NOMO-1 treated with dmso at 0.1 percent for 144 hours (cell line): ENCODE results near the gene LARGE1.

Experiments used
- DNase-seq: peaks from one replicate; lab custom pipeline; 2025; ENCODE audit not compliant: unreplicated experiment; lab: John Stamatoyannopoulos, UW

Gene LARGE1

DNA sequence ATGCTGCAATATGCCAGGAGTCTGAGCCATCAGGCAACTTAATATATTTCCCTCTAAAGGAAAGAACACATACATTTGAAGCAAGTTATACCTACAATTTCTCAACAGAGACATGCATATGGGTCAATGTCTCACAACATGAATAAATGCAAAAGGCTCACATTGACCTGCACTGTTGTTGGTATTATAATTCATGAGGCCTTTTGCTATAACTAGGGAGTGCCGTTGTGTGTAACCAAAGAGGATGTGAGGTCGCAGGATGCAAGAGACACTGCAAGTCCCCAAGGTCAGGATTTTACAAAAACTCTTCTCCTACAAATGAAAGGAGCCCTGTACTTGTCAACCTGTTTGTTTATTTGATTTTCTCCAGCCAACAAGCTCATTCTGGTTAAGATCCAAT is 250.5 kb downstream of the LARGE1 start:
- no peak for DNase-seq

DNA sequence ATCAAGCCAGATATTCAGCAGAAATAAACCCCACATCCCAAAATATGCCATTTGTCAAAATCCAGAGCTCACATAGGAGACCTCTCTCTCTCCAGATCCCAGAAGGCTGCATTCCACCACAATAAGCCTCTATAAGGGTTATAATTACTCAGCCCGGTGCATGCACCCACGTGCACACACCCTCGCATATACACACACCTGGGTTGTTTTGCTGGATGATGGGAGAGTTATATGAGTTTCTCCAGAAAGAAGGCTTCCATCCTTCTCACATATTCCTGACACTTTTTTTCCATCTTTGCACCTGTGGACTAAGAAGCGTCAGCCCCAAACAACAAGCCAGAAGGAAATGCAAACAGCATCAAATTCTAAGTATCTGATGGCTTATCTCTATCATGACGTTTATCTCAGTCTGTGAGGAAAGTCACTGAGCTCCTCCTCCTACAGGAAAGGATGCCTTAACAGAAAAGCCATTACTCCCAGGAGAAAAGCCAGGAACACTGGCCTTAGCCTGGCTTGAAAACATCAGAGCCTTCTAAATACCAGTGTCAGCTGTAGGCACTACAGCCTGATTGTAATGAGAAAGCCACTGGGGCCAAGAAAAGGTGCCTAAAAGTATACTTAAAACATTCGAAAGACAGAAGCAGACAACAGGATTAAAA is 253.2 kb downstream of the LARGE1 start:
- no peak for DNase-seq

DNA sequence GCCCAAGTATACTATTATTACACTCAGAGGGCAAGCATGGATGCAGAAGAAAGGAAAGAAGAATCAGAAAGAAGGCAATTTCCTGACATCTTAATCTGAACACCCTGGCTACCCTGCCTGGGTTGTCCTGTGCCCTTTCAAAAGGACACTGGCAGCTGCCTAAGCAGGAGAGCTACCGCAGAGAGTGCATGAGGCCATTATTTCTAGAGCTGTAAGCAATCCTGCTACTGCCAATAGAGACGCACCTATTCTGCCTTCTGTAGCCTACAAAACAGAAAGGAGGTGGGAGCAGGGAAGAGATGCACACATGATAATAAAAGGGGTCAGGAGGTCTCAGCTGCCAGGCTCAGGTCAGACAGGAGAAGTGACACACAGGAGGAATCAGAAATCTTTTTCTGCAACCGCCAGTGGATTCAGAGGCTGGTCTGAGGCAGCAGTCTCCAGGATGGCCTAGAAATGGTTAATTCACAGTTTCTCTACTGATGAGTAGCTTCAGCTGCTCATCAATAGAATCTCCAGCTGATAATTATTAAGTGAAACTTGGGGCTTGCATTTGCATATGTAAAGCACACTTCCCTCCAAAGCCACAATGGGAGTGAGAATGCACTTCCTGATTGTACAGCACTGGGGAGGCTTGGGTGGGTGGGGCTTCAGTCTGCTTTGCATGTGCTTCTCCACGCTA is 253.9 kb downstream of the LARGE1 start:
- DNase-seq = no peak

DNA sequence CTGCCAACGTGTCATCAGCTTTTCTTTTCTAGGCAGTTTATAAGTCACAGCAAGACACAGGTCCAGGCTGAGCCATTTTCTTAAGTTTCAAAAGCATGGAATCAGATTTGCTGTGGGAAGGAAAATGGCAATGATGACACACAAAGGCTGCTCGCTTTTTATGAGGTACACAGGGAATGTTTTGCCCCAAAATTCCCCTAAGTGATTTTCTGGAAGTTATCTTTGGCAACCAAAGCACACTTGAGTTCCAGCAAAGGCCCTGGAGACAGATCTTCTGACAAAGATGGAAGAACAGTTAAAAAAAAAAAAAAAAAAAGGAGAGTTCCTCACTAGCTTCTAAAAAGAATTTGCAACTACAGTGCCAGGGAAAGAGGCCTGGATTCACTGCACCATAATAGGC is 260.8 kb downstream of the LARGE1 start:
- DNase-seq = no peak

DNA sequence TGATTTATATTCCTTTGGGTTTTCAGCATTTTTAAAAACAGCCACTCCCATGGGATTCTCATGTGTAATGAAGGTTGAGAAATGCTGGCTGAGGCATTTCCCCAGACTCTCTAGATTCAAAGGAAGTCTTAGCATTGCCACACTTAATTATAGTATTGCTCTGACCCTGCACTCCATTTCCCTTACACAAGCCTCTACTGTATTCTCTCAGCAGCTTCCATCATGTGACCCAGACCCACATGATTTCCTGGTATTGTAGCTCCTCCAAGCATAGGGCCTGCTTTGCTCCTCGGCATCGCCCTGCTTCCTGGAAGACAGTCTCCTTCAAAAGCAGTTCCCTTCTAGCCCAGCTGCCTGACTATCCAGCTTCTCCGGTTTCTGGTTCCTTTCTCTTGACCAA is 261.5 kb downstream of the LARGE1 start:
- DNase-seq = no peak

DNA sequence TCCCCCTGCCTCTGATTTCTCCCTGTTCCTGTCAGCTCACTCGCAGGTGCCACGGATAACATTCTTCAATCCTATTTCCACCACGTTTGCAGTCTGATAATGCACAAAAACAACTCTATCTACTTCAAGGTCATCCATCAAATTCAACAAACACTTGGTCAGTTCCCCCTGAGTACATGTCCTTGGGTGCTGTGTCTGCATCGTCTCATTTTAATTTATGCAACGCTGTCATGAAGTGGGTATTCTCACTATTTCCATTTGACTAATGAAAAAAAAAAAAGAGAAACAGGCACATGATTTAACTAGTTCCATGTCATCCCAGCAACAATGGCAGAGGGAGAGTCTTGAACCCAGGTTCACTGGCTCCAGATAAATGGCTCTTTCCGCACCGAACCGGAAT is 262.6 kb downstream of the LARGE1 start:
- DNase-seq = no peak

DNA sequence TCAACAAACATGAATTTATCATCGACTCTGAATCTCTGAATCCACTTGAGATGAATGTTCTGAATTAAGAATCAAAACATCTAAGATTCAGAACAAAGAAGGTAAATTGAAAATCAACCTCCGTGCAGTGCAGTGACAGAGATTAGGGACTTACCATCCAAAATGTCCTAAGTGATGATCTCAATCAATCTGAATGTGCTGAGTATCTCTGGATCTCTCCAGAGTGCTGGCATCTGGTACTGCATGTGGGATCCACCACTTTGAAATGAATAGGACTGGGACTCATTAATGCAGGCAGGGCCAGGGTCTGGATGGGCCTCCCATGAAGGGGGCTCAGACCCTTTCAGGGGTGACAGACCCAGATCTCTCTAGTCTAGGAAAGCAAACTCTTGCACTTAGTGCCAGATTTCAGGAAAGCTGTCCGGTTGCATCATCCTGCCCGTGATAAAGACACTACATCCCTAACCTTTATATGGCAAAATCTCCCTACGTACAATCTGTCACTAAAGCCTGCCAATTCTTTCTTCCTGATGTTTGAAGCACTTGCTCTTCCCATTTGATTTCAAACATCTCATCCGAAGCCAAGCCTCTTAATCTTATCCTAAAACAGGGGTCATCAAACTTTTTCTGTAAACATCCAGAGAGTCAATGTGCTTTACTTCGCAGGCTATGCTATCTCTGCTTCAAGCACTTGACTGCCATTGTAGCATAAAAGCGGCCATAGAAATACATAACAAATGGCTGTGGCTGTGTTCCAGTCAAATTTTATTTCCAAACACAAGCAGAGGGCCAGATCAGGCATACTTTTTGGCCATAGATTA is 263.3 kb downstream of the LARGE1 start:
- no peak for DNase-seq

DNA sequence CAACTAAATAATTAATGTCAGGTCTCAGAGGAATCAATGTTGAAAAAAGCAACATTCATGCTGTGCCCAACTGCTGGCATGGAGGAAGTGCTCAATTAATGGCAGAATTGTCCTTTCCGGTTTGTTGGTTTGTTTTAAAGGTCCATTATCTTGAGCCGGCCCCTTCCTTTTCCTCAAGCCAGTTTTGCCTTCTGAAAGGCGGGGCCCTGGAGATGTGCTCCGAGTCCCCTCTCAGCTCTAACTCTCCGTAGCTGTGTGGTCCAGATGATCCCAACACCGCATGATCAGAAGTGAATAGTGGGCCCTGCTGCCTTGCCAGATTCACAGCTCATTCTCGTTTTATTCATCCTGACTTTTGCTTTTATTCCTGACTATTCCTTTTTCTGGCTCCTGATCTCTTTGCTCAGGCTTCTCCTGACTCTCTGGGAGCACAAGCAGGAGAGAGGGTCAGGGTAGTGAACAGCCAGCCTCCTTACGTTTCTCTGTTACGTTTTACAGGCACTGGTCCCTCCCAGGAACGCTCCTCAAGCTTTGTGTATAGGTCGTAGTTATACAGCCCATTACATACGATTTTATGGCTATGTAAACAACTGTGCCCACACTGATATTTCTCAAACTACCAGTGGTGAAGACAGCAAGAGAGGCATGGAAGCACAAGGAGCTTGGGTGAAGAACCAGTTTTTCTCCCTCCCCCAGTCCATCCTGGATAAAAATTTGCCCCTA is 265.9 kb downstream of the LARGE1 start:
- no peak for DNase-seq

DNA sequence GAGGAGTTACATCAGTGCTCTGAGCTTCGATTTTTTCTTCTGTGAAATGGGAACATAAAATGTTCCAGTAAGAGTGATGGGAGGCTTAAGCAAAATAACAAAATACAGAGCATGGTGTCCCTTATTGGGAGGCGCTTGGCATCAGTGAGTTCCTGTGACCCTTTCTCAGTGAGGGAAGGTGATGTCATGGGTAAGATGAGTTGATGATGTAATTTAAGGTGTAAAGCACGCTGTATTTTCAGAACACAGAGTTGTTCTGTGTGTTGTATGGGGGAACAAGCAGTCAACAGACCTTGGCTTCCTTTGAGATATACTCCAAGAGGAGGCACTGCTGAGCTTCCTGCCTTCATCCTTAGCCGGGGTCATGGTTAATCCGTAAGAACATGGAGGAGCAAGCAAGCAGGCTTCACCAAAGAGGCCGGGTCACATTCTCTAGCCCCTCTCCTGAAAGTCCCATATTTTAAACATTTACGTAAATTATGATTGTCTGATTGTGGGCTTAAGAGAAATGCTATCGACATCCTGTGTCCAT is 266.7 kb downstream of the LARGE1 start:
- DNase-seq = no peak

DNA sequence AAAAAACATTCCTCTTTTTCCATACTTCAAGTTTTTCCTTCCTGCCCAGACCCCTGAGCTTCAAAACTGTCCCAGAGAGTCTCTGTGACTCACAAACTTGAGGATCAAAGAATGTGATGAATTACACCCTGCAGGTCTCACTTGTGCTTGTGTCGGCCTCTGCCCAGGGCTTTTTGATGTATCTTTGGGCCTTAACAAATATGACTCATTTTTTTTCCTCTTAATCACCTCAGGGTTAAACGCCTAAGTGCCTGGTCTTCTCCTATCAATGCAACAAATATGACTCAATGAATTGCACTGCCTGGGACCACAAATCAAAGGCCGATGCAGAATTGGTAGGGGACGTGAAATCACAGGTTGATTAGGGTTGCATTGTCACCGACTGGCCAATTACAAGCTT is 267.7 kb downstream of the LARGE1 start:
- no peak for DNase-seq

DNA sequence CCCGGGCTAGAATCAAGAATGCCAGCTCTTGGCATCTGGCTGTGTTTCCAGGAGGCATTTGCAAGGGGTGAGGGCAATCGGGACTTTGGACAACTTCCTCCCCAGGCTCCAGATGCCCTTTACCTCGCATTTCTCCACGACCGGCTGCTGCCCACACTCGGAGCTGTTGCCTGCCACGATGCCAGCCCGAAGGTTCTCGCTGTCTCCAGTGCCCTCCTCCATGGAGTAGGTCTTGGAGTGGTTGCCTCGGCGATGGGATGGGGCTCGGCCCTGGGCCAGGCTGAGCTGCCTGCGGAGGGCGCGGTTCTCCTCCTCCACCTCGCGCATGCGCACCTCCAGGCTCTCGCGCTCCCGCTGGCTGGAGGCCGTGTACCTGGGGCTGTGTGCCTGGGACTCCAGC is 270.0 kb downstream of the LARGE1 start:
- no peak for DNase-seq

DNA sequence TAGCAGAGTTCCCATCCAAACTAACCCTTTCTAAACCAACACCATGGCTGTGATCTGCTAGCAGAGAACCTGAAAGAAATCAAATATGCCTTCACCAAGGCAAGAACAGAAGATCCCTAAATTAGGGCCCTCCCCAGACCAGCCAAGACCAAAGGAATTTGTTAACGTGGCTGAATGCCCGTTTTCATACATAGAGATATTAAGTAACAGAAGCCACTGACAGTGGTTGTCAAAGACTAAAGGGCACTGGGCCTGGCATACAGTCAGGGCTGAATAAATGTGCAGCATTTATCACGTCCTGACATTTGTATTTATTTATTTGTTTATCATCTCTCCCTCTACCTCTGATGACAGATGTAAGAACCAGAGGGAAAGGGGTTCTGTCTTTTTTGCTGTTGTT is 271.8 kb downstream of the LARGE1 start:
- no peak for DNase-seq

DNA sequence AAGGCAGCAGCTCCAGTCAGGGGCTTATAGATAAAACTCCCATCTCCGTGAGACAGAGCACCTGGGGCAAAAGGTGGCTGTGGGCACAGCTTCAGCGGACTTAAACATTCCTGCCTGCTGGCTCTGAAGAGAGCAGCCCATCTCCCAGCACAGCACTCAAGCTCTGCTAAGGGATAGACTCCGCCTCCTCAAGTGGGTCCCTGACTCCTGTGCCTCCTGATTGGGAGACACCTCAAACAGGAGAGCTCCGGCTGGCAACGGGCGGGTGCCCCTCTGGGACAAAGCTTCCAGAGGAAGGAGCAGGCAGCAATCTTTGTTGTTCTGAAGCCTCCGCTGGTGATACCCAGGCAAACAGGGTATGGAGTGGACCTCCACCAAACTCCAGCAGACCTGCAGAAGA is 279.4 kb downstream of the LARGE1 start:
- DNase-seq = no peak

DNA sequence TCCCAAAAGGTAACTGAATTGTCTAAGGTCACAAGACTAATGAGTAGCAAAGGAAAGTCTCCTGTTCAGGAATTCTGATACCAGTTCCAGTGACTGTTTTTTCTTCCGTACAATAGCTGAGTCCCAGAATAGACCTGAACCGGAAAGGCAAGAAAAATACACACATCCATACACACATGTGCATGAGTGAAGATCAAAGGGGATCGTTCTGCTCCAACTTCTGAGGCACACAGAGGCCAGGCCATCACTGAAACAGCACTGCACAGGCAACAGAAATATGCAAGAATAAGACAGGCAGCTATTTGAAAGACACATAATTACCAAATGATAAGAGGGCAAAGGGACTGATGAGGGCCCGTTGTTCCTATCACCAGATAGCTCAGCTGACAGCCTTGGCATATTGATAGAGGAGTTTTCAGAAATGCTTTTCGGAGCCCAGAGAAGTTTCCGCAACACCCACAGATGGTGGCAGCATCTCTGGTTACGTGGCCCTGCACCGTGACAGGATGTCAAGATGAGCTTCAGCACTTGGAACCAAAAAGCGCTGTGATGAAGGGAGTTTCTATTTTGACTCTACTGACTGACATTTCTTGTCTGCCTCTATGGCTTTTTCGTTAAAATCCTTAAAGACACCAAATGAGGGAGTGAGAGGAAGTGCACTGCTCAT is 280.6 kb downstream of the LARGE1 start:
- DNase-seq = no peak

DNA sequence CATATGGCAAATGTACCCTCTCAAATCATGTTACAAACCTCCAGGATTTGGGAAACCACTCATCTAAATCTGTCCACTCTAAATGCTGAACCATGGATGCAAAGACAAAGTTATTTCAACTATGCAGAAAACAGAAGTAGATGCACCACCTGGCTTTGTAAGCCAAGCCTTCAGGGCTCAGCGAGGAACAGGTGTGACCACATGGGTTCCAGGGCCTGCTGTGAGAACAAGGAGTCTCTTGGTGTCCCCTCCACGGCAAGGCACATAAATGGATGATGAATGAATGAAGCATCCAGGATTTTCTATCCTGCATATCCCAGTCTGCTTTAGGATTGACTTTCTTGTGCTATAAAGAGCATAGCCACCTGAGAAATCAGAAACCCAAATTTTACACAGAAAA is 284.5 kb downstream of the LARGE1 start:
- DNase-seq = no peak

DNA sequence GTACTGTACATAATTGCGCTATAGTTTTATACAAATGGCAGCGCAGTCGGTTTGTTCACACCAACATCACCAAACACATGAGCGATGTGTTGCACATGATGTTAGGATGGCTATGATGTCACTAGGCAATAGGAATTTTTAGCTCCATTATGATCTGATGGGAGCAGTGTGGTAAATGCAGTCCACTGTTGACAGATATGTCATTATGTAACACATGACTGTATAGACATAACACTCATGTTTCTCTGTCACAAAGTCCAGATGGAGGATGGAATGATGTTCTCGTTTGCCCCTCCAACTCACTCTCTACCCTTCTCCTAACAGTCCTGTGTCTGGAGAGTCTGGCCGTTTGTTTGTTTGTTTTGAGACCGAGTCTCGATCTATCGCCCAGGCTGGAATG is 288.5 kb downstream of the LARGE1 start:
- DNase-seq = no peak

DNA sequence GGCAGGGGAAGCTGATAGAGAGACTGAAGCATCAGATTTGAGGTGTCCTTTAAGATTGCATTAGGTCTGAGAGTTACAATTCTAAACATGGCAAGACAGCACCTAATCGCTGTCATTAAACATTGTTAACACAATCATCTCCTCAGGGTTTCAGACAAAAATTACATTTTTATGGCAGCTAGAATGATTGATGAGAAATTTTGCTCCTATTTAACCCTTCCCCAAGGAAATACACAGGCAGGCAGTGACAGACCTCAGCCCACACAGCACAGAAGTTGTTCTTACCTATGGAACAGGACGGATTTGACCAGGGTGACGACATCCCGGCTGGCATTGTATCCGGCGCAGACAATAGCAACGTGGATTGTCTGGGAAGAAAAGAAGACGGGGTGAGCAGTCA is 294.3 kb downstream of the LARGE1 start:
- DNase-seq = no peak

DNA sequence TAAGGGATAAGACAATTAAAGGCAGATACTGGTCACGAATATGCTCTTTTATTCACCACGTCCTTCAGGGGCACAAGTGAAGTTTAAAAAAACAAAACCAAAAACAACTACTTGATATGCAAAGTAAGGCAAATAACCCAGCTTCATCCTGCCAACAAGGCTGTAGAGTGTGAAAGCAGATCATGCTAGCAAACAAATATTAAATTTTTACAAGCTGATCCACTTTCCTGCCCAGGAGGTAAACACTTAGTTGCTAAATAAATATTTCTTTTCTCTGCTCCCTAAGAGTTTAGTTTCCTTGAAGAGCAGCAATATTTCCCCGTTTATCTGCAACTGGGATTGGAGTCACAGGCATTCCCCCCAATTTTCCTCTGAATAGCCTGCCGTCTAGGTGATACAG is 300.2 kb downstream of the LARGE1 start:
- no peak for DNase-seq

DNA sequence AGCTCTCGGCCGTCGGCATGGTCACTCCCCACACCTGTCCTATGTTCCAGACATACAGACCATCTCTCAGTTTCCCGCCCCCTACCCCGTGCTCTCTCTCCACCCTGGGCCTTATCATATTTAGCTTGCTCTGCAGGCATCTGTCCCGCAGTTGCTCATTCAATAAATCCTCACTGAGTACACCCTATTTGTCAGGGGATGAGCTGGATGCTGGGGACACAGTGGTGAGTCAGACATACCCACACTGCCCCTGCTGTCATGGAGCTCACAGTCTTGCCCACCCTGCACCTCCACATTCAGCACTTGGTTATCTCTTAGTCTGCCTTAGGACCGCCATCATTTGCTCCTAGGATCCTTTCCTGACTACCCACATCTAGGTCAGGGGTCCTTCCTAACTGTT is 313.8 kb downstream of the LARGE1 start:
- no peak for DNase-seq

DNA sequence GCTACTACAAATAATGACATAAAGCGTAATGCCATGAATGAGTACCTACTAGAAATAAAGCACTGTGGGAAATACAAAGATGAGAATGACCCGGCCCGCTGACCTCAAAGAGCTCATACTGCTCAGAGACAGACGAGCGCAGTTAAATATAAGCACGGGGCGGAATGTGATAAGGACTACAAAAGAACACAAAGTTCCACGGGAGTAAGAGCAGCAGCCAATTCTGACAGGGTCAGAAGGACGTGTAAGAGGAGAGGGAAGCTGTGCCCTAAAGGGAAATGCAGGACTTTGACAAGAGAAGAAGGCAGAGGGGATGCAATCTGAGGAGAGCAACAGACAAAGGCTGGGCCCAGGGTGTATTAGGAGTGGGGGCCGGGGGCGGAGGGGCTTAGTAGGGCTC is 314.6 kb downstream of the LARGE1 start:
- DNase-seq = no peak

DNA sequence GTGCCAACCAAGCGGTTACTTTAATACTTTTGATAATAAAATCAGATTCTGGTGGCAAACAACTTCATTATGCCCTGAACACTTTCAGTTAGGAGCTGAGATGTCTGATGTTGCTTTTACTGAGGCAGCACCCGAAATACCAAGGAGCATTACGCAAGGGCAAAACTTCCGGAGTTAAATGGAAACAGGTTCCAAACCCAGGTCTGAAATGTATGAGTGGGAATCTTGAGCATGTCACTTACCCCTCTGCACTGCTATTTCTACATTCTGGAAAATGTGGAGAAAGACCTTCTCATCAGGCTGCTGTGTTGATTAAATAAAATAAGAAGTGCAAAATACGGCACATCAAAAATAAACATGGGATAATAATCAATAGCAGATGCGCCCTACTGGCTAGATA is 315.1 kb downstream of the LARGE1 start:
- no peak for DNase-seq
